OCI-M2 (cell line): ENCODE data around the gene ZFP30.
"Not testable (repeated sequence)": the region's sequence is repeated elsewhere in the genome, so short reads cannot be mapped to it uniquely, and the experiment has no call there.

ENCODE experiments used
- DNase-seq: peaks from one replicate; lab custom pipeline; 2025; ENCODE audit not compliant: unreplicated experiment; lab: John Stamatoyannopoulos, UW

ZFP30 gene

GRCh38 chr19:37655301-37655688 is at the start of gene ZFP30:
ZFP30 (minus strand) TSS chr19:37655465; CDS start chr19:37647822, 7,643 bp downstream.
- no peak for DNase-seq

GRCh38 chr19:37699057-37699456 is 43.8 kb upstream of the ZFP30 start:
- DNase-seq, result no peak

- DNase-seq, result no peak
These were observed 43.0 kb upstream of the ZFP30 start for GRCh38 chr19:37698216-37698615.

GRCh38 chr19:37695144-37695899 is 40.1 kb upstream of the ZFP30 start:
- DNase-seq, result no peak

GRCh38 chr19:37692956-37693620 is 37.8 kb upstream of the ZFP30 start:
- peak; percentile 97 for DNase-seq

- peak; percentile 99 for DNase-seq
These were observed 36.7 kb upstream of the ZFP30 start for GRCh38 chr19:37691881-37692504.

GRCh38 chr19:37683520-37683919 is 28.3 kb upstream of the ZFP30 start:
- DNase-seq, result no peak

GRCh38 chr19:37669450-37669914 is 14.2 kb upstream of the ZFP30 start:
- no peak for DNase-seq

- DNase-seq, result not testable (repeated sequence)
These were observed 1.9 kb upstream of the ZFP30 start for GRCh38 chr19:37657157-37657556.

GRCh38 chr19:37655689-37656371 is 565 bp upstream of the ZFP30 start:
- DNase-seq, result peak; percentile 99

- DNase-seq, result peak; percentile 99
These were observed 500 bp downstream of the ZFP30 start for GRCh38 chr19:37654629-37655300.

GRCh38 chr19:37654118-37654517 is 1.1 kb downstream of the ZFP30 start:
- DNase-seq, result no peak

GRCh38 chr19:37635076-37636056 is 19.9 kb downstream of the ZFP30 start:
- no peak for DNase-seq

GRCh38 chr19:37594982-37595382 is 60.3 kb downstream of the ZFP30 start:
- DNase-seq, result no peak

GRCh38 chr19:37594304-37594981 is 60.8 kb downstream of the ZFP30 start, which contains the start of the genes ZNF540 and ZNF571:
ZNF540 (plus strand) TSS chr19:37594876; CDS start chr19:37598448, 3,572 bp downstream.
ZNF571 (minus strand) TSS chr19:37594792; CDS start chr19:37586676, 8,116 bp downstream.
- peak; percentile 99 for DNase-seq

GRCh38 chr19:37593996-37594303 is 61.3 kb downstream of the ZFP30 start:
- peak; percentile 98 for DNase-seq

- no peak for DNase-seq
These were observed 71.9 kb downstream of the ZFP30 start for GRCh38 chr19:37583340-37583739.

- DNase-seq, result no peak
These were observed 83.1 kb downstream of the ZFP30 start for GRCh38 chr19:37572203-37572602.

- no peak for DNase-seq
These were observed 89.9 kb downstream of the ZFP30 start for GRCh38 chr19:37565370-37565669.
